Endothelial cell of umbilical vein (primary cell): ENCODE data around the gene LRP11. TPM values are rescaled to one million over a fixed set of nuclear protein-coding genes. Genes with fewer than 3 reads are reported as not detected.

Experiments used
- BruUV-seq: library from RNA; stranded (reverse); fragments of 400-500 nt; replicated peaks from 2 replicates; lab custom pipeline; 2021; lab: Mats Ljungman, UMichigan
- CTCF ChIA-PET: fragments of 300-600, 350-600 bp; sonication (Branson Sonifier 250); formaldehyde crosslinking; loops from one replicate; lab custom pipeline; 2021; ENCODE audit warnings: antibody characterized with exemption, inconsistent platforms; lab: Charles Lee
- POLR2A ChIA-PET: fragments of 300-600, 350-600 bp; sonication (Branson Sonifier 250); formaldehyde crosslinking; loops from one replicate; lab custom pipeline; 2021; ENCODE audit warnings: antibody characterized with exemption, inconsistent platforms; lab: Charles Lee
- DNase-seq: peaks from one replicate; pipeline ENCODE4 v3.0.0-alpha.2; 2011; ENCODE audit warnings: low read depth, low spot score
- FAIRE-seq: peaks from 2 replicates; lab custom pipeline; 2011; peaks lifted over from hg19 to GRCh38; lab: Jason Lieb, UNC
- H2AFZ ChIP-seq: 2 replicates; pipeline ENCODE4 v1.6.0; 2012; ENCODE audit warnings: low read depth, low read length, control low read depth, inconsistent platforms
- H3K27ac ChIP-seq: 2 replicates; pipeline ENCODE4 v1.5.1; 2011; ENCODE audit warnings: low read depth, mild to moderate bottlenecking, control low read depth, low read length, moderate library complexity; ENCODE audit not compliant: insufficient read depth
- H3K27me3 ChIP-seq, 2 experiments: 2 replicates each; pipeline versions ENCODE4 v1.6.0 to v1.6.1; 2011; ENCODE audit warnings: low read length in 2 of 2, mixed read lengths in 1 of 2; ENCODE audit not compliant: control insufficient read depth in 2 of 2, insufficient read depth in 2 of 2
- H3K36me3 ChIP-seq, 2 experiments: 2 replicates in 1 of 2; 3 replicates in 1 of 2; pipeline ENCODE4 v1.5.1; 2011; ENCODE audit warnings: low read length in 2 of 2, mild to moderate bottlenecking in 1 of 2, moderate library complexity in 1 of 2; ENCODE audit not compliant: control insufficient read depth in 2 of 2, insufficient read depth in 2 of 2; ENCODE audit errors: extremely low read depth in 1 of 2
- H3K4me1 ChIP-seq: 3 replicates; pipeline ENCODE4 v1.5.1; 2011; ENCODE audit warnings: mild to moderate bottlenecking, low read length; ENCODE audit not compliant: control insufficient read depth, insufficient read depth; ENCODE audit errors: extremely low read depth
- H3K4me2 ChIP-seq: 2 replicates; pipeline ENCODE4 v1.6.1; 2011; ENCODE audit warnings: low read length, control low read depth, mixed read lengths; ENCODE audit not compliant: insufficient read depth
- H3K4me3 ChIP-seq, 3 experiments: fragments of 200-600 bp in 1 of 3; sonication (generic), shearing (Covaris generic) in 1 of 3; replicated peaks in 1 of 3; 2 replicates each; pipeline ENCODE4 v1.5.1; 2011 to 2016; ENCODE audit warnings: control low read depth in 3 of 3, low read length in 3 of 3, mild to moderate bottlenecking in 2 of 3, inconsistent platforms in 1 of 3, low read depth in 1 of 3, moderate library complexity in 1 of 3; ENCODE audit not compliant: insufficient read depth in 1 of 3
- H3K79me2 ChIP-seq: 2 replicates; pipeline ENCODE4 v1.6.0; 2012; ENCODE audit warnings: low read length, inconsistent platforms; ENCODE audit not compliant: control insufficient read depth, insufficient read depth
- H3K9ac ChIP-seq: replicated peaks from 2 replicates; pipeline ENCODE3; 2011; ENCODE audit warnings: low read length, control low read depth; ENCODE audit not compliant: insufficient read depth; ENCODE audit errors: extremely low read depth
- H3K9me1 ChIP-seq: replicated peaks from 3 replicates; pipeline ENCODE4 v1.6.0; 2011; ENCODE audit warnings: mild to moderate bottlenecking, low read length; ENCODE audit not compliant: control insufficient read depth, insufficient read depth; ENCODE audit errors: extremely low read depth
- H3K9me3 ChIP-seq: replicated peaks from 2 replicates; pipeline ENCODE4 v1.5.1; 2012; ENCODE audit warnings: low read length, inconsistent platforms; ENCODE audit not compliant: control insufficient read depth, insufficient read depth
- H4K20me1 ChIP-seq: replicated peaks from 2 replicates; pipeline ENCODE3; 2011; ENCODE audit warnings: mild to moderate bottlenecking, low read length; ENCODE audit not compliant: control insufficient read depth, insufficient read depth; ENCODE audit errors: extremely low read depth
- CTCF ChIP-seq, 2 donors: IDR thresholded peaks; 1 replicate in 1 of 2; 2 replicates in 1 of 2; pipeline ENCODE4 v1.5.1; 2011; ENCODE audit warnings: low read length in 2 of 2, mild to moderate bottlenecking in 2 of 2, moderate library complexity in 2 of 2, control low read depth in 1 of 2, inconsistent platforms in 1 of 2, low read depth in 1 of 2; ENCODE audit not compliant: insufficient read depth in 1 of 2; ENCODE audit errors: extremely low read depth in 1 of 2
- FOS ChIP-seq: IDR thresholded peaks from 2 replicates; pipeline ENCODE4 v1.6.1; 2011; ENCODE audit warnings: mild to moderate bottlenecking, low read length, moderate library complexity, borderline replicate concordance; ENCODE audit not compliant: insufficient read depth
- MAX ChIP-seq: IDR thresholded peaks from 2 replicates; pipeline ENCODE4 v1.6.1; 2011; ENCODE audit not compliant: insufficient read depth, insufficient read length
- MYC ChIP-seq: IDR thresholded peaks from one replicate; pipeline ENCODE4 v1.6.1; 2011; ENCODE audit warnings: mild to moderate bottlenecking, low read depth, low read length
- dilution Hi-C: fragments of 300-500 bp; cut with MboI; formaldehyde crosslinking; loops from one replicate; pipeline ENCODE4 v1.15.0; 2019; ENCODE audit warnings: low sequenced_read_pairs; ENCODE audit not compliant: extremely low pct_ligation_motif_present
- intact Hi-C: fragments of 100-400 bp; cut with micrococcal nuclease; formaldehyde crosslinking; loops from one replicate; pipeline ENCODE4 v1.10.0; 2022
- polyA plus RNA-seq, 4 experiments: library from polyadenylated mRNA; depleted of rRNA in 3 of 4; stranded (reverse) in 3 of 4; unstranded in 1 of 4; fragments of >200 nt; gene quantifications; 2 replicates each; pipeline versions ENCODE4 v1.2.1 to v1.2.3, GENCODE V29; 2011 to 2012; ENCODE audit warnings: missing spikeins in 1 of 4
- total RNA-seq: library from RNA; stranded (reverse); gene quantifications from 2 replicates; pipeline ENCODE4 v1.2.3, GENCODE V29; 2021

Gene LRP11
- total and polyA plus RNA-seq, 2 donors (not counting 3 experiments of a cell fraction or from before 2014, with no cell fraction given) = 23.1 to 59.1 TPM

- dilution Hi-C loops = no loop called here
- Histone ChIP-seq H3K4me3 (no peak overlapping the region), H3K79me2 (no peaks in the 10 kb centered on the region), H3K9me3 (no peaks in the 10 kb centered on the region), H3K36me3 (peaks cover 0 to 3% of the 10 kb centered on the region in 2 experiments), H4K20me1 (no peaks in the 10 kb centered on the region), H3K4me1 (peaks cover 12% of the 10 kb centered on the region), H3K27me3 (no peaks in the 10 kb centered on the region), H3K9ac (no peak overlapping the region), H2AFZ (no peak overlapping the region), H3K27ac (no peak overlapping the region), H3K4me2 (no peak overlapping the region), H3K9me1 (no peaks in the 10 kb centered on the region)
- ChIA-PET CTCF (interaction anchor here (1.6 to 2.5 kb wide), 5 partner anchors 10 to 170 kb away, joined by 6 to 40 read pairs (median 9); partner anchors contain the start of gene LRP11), POLR2A (no interaction called here)
- FAIRE-seq (no peak), DNase-seq (no peak)
- intact Hi-C loops = no loop called here
- TF ChIP-seq CTCF (IDR thresholded peaks at IDR 0.05; ENCODE audit: extremely low read depth in 1 of 2, insufficient read depth in 1 of 2, low read depth in 1 of 2, low read length in 2 of 2) = no peak
- BruUV-seq = no TSS peak
Observed at GRCh38 chr6:149846321-149846720, 17.8 kb downstream of the LRP11 start.

GRCh38 chr6:149845549-149845948 is 18.6 kb downstream of the LRP11 start:
- POLR2A ChIA-PET = no interaction called here
- no peak for TF ChIP-seq MAX
- no peak for TF ChIP-seq FOS
- no peak for TF ChIP-seq MYC
- DNase-seq (no peak), FAIRE-seq (no peak)
- Histone ChIP-seq H3K4me3 (no peak overlapping the region), H3K9me3 (no peaks in the 10 kb centered on the region), H3K27me3 (no peaks in the 10 kb centered on the region), H4K20me1 (no peaks in the 10 kb centered on the region), H3K27ac (no peak overlapping the region), H3K9me1 (no peaks in the 10 kb centered on the region), H3K36me3 (peaks cover 0 to 3% of the 10 kb centered on the region in 2 experiments), H3K4me1 (peaks cover 15% of the 10 kb centered on the region), H3K79me2 (no peaks in the 10 kb centered on the region), H3K9ac (no peak overlapping the region), H2AFZ (no peak overlapping the region), H3K4me2 (no peak overlapping the region)
- dilution Hi-C loops (no loop called here), intact Hi-C loops (no loop called here)
- no TSS peak for BruUV-seq
- CTCF ChIA-PET = no interaction called here
